HEK293 (cell line): Measurements from ENCODE around the gene GCK.

Experiments used
- CTCF ChIA-PET: fragments of 350-600 bp; formaldehyde crosslinking; extraction: SDS; loops from one replicate; lab custom pipeline; 2021; ENCODE audit warnings: antibody characterized with exemption; lab: Yijun Ruan, JAX
- POLR2A ChIA-PET: fragments of 300-600 bp; formaldehyde crosslinking; extraction: SDS; loops from one replicate; lab custom pipeline; 2020; ENCODE audit warnings: antibody characterized with exemption, inconsistent platforms; lab: Yijun Ruan, JAX
- H3K27ac ChIP-seq: fragments of 200-500 bp; sonication (Bioruptor generic); 2 replicates; pipeline ENCODE4 v1.5.1; 2014; ENCODE audit warnings: low read depth, low read length, control low read depth, inconsistent platforms; ENCODE audit errors: extremely low read depth
- H3K36me3 ChIP-seq, 2 experiments: fragments of 200-500 bp in 1 of 2; sonication (Bioruptor generic) in 1 of 2; 1 replicate in 1 of 2; 2 replicates in 1 of 2; pipeline ENCODE4 v1.5.1; 2014 to 2017; ENCODE audit warnings: inconsistent platforms in 2 of 2, low read length in 2 of 2; ENCODE audit not compliant: control insufficient read depth in 2 of 2, insufficient read depth in 1 of 2
- H3K4me1 ChIP-seq: fragments of 200-500 bp; sonication (Bioruptor generic); 2 replicates; pipeline ENCODE4 v1.5.1; 2014; ENCODE audit warnings: mild to moderate bottlenecking, low read length, inconsistent platforms; ENCODE audit not compliant: control insufficient read depth, insufficient read depth
- H3K4me3 ChIP-seq: 2 replicates; pipeline ENCODE4 v1.5.1; 2011; ENCODE audit warnings: low read depth, mild to moderate bottlenecking, control low read depth, low read length, moderate library complexity
- H3K9me3 ChIP-seq: fragments of 200-500 bp; sonication (Bioruptor generic); 2 replicates; pipeline ENCODE4 v1.5.1; 2014; ENCODE audit warnings: low read depth, low read length, inconsistent platforms; ENCODE audit not compliant: control insufficient read depth, insufficient read depth
- ELK4 ChIP-seq: IDR thresholded peaks from 2 replicates; pipeline ENCODE4 v1.6.1; 2011; ENCODE audit warnings: mild to moderate bottlenecking, low read depth, low read length, borderline replicate concordance
- GLIS1 ChIP-seq: fragments of 450-650 bp; formaldehyde crosslinking; IDR thresholded peaks from 2 replicates; pipeline ENCODE4 v1.5.1; 2016; ENCODE audit warnings: missing biosample characterization, missing genetic modification characterization
- GLIS2 ChIP-seq: fragments of 450-650 bp; formaldehyde crosslinking; IDR thresholded peaks from 2 replicates; pipeline ENCODE4 v1.5.1; 2016; ENCODE audit warnings: missing biosample characterization, missing genetic modification characterization
- HOXA7 ChIP-seq: sonication (generic); formaldehyde crosslinking; IDR thresholded peaks from 2 replicates; pipeline ENCODE4 v1.8.1; 2022; ENCODE audit warnings: missing genetic modification reagents, borderline replicate concordance
- PATZ1 ChIP-seq: fragments of 450-650 bp; formaldehyde crosslinking; IDR thresholded peaks from 2 replicates; pipeline ENCODE4 v1.5.1; 2016; ENCODE audit warnings: missing biosample characterization, missing genetic modification characterization
- SCRT1 ChIP-seq: fragments of 450-650 bp; formaldehyde crosslinking; IDR thresholded peaks from 2 replicates; pipeline ENCODE4 v1.5.1; 2016; ENCODE audit warnings: missing biosample characterization, missing genetic modification characterization, borderline replicate concordance
- ZBTB20 ChIP-seq: fragments of 450-650 bp; formaldehyde crosslinking; IDR thresholded peaks from 2 replicates; pipeline ENCODE4 v1.5.1; 2016; ENCODE audit warnings: missing biosample characterization, missing genetic modification characterization
- ZEB2 ChIP-seq: fragments of 450-650 bp; formaldehyde crosslinking; IDR thresholded peaks from 2 replicates; pipeline ENCODE4 v1.5.1; 2016; ENCODE audit warnings: missing biosample characterization, missing genetic modification characterization
- ZIC2 ChIP-seq: fragments of 450-650 bp; formaldehyde crosslinking; IDR thresholded peaks from 2 replicates; pipeline ENCODE4 v1.5.1; 2016; ENCODE audit warnings: missing biosample characterization, missing genetic modification characterization
- ZNF112 ChIP-seq: fragments of 450-650 bp; formaldehyde crosslinking; IDR thresholded peaks from 2 replicates; pipeline ENCODE4 v1.5.0; 2017; ENCODE audit warnings: missing biosample characterization, missing genetic modification characterization
- ZNF18 ChIP-seq: fragments of 450-650 bp; formaldehyde crosslinking; IDR thresholded peaks from 2 replicates; pipeline ENCODE4 v1.5.1; 2016; ENCODE audit warnings: missing biosample characterization, missing genetic modification characterization
- ZNF23 ChIP-seq: fragments of 450-650 bp; formaldehyde crosslinking; IDR thresholded peaks from 2 replicates; pipeline ENCODE4 v1.5.1; 2016; ENCODE audit warnings: missing biosample characterization, missing genetic modification characterization, borderline replicate concordance
- ZNF311 ChIP-seq: fragments of 450-650 bp; formaldehyde crosslinking; IDR thresholded peaks from 2 replicates; pipeline ENCODE4 v1.5.1; 2017; ENCODE audit warnings: missing biosample characterization, missing genetic modification characterization, borderline replicate concordance
- ZNF341 ChIP-seq: fragments of 450-650 bp; formaldehyde crosslinking; IDR thresholded peaks from 2 replicates; pipeline ENCODE4; 2016; ENCODE audit warnings: low read depth, missing biosample characterization, missing genetic modification characterization
- ZNF354C ChIP-seq: fragments of 450-650 bp; formaldehyde crosslinking; IDR thresholded peaks from 2 replicates; pipeline ENCODE4 v1.5.1; 2016; ENCODE audit warnings: missing biosample characterization, missing genetic modification characterization, low read depth, borderline replicate concordance
- ZNF621 ChIP-seq: fragments of 450-650 bp; formaldehyde crosslinking; IDR thresholded peaks from 2 replicates; pipeline ENCODE4 v1.5.1; 2017; ENCODE audit warnings: missing biosample characterization, missing genetic modification characterization
- ZNF670 ChIP-seq: fragments of 450-650 bp; formaldehyde crosslinking; IDR thresholded peaks from 2 replicates; pipeline ENCODE4 v1.5.1; 2016; ENCODE audit warnings: missing biosample characterization, missing genetic modification characterization, low read depth
- ZSCAN16 ChIP-seq: fragments of 450-650 bp; formaldehyde crosslinking; IDR thresholded peaks from 2 replicates; pipeline ENCODE4 v1.5.1; 2016; ENCODE audit warnings: missing biosample characterization, missing genetic modification characterization

GCK gene

GRCh38 chr7:44216521-44217222 lies 27.4 kb upstream of the GCK start:
- no peaks in the 10 kb centered on the region for H3K4me1 ChIP-seq
- no peak overlapping the region for H3K4me3 ChIP-seq
- H3K27ac ChIP-seq, result no peak overlapping the region
- peaks cover 0 to 18% of the 10 kb centered on the region in 2 experiments; a peak in 1 of 3 replicates for H3K36me3 ChIP-seq
- H3K9me3 ChIP-seq, result no peaks in the 10 kb centered on the region
- POLR2A ChIA-PET, result no interaction called here
- CTCF ChIA-PET, result no interaction called here
- TF ChIP-seq ZNF341 (tag by site-specific recombination), result no peak
- TF ChIP-seq ZNF621, result no peak
- no peak for TF ChIP-seq SCRT1
- no peak for TF ChIP-seq ZNF670

GRCh38 chr7:44216019-44216418 lies 26.8 kb upstream of the GCK start:
- POLR2A ChIA-PET, result no interaction called here
- Histone ChIP-seq H3K4me3 (no peak overlapping the region), H3K36me3 (peaks cover 0 to 24% of the 10 kb centered on the region in 2 experiments; a peak in 1 of 3 replicates), H3K9me3 (no peaks in the 10 kb centered on the region), H3K4me1 (no peaks in the 10 kb centered on the region), H3K27ac (no peak overlapping the region)
- TF ChIP-seq HOXA7 (no peak), GLIS1 (tag by site-specific recombination) (peak; percentile 86), PATZ1 (tag by site-specific recombination) (peak; percentile 63; the same call in 1 of the 2 replicates), ZIC2 (tag by site-specific recombination) (peak; percentile 46), GLIS2 (peak; percentile 62)
- CTCF ChIA-PET, result interaction anchor here (0.7 kb wide), 1 partner anchor 10 kb away, joined by 3 read pairs; no protein-coding TSS in a partner anchor

- H3K4me3 ChIP-seq, result no peak overlapping the region
- H3K27ac ChIP-seq, result no peak overlapping the region
- no peaks in the 10 kb centered on the region for H3K9me3 ChIP-seq
- no peak for TF ChIP-seq ZNF311
- TF ChIP-seq ZEB2 (tag by site-specific recombination), result 0 out of 2 replicates have a peak, but pooled peaks have one; percentile 54
- TF ChIP-seq, all 188 proteins: peak for 1
- Histone ChIP-seq H3K36me3 (peaks cover 0 to 29% of the 10 kb centered on the region in 2 experiments; a peak in 1 of 3 replicates), H3K4me1 (no peaks in the 10 kb centered on the region)
- ChIA-PET POLR2A (interaction anchor here (1.1 kb wide), 1 partner anchor 366 kb away, joined by 3 read pairs; no protein-coding TSS in a partner anchor), CTCF (interaction anchor here (0.7 to 3.3 kb wide), 2 partner anchors 10 to 13 kb away, joined by 3 to 13 read pairs; no protein-coding TSS in a partner anchor)
Observed at GRCh38 chr7:44215531-44215930, 26.3 kb upstream of the GCK start.

- Histone ChIP-seq H3K4me3 (no peak overlapping the region), H3K4me1 (no peaks in the 10 kb centered on the region), H3K27ac (no peak overlapping the region), H3K36me3 (peaks cover 3 to 43% of the 10 kb centered on the region in 2 experiments; a peak in 1 of 3 replicates), H3K9me3 (no peaks in the 10 kb centered on the region)
- CTCF ChIA-PET, result interaction anchor here (1.0 to 3.3 kb wide), 7 partner anchors 8 to 351 kb away, joined by 3 to 13 read pairs (median 5); no protein-coding TSS in a partner anchor
- POLR2A ChIA-PET, result interaction anchor here (1.7 kb wide), 1 partner anchor 13 kb away, joined by 4 read pairs; the partner anchor contains the start of gene YKT6
- TF ChIP-seq PATZ1 (tag by site-specific recombination) (no peak), ZNF112 (no peak), ZNF23 (tag by site-specific recombination) (no peak), ZNF354C (tag by site-specific recombination) (no peak), ZSCAN16 (no peak), ELK4 (no peak), ZNF18 (tag by site-specific recombination) (no peak), ZBTB20 (tag by site-specific recombination) (no peak)
Observed at GRCh38 chr7:44213877-44214388, 24.7 kb upstream of the GCK start.
